AG08396 (cell line): ENCODE results near the gene DCAF8.

ENCODE experiments used
- DNase-seq: peaks from one replicate; pipeline ENCODE4 v3.0.0; 2012; ENCODE audit warnings: low spot score, mixed read lengths

Gene DCAF8

DNA sequence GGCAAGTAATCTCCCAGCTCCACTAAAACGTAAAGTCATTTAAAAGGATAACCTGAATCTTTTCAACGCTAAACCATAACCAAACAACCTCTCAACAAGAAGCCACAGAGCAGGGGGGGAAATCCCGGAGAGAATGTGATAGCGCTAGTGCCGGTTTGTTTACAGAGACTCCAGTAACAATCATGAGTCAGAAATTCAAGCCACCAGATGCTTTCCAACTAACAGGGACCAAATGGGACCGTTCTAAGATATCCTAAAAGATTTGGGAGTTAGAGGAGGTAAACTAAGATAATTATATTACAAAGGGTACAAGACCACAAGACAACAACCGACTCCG, 825 bp downstream of the DCAF8 start:
- peak; percentile 77 for DNase-seq

DNA sequence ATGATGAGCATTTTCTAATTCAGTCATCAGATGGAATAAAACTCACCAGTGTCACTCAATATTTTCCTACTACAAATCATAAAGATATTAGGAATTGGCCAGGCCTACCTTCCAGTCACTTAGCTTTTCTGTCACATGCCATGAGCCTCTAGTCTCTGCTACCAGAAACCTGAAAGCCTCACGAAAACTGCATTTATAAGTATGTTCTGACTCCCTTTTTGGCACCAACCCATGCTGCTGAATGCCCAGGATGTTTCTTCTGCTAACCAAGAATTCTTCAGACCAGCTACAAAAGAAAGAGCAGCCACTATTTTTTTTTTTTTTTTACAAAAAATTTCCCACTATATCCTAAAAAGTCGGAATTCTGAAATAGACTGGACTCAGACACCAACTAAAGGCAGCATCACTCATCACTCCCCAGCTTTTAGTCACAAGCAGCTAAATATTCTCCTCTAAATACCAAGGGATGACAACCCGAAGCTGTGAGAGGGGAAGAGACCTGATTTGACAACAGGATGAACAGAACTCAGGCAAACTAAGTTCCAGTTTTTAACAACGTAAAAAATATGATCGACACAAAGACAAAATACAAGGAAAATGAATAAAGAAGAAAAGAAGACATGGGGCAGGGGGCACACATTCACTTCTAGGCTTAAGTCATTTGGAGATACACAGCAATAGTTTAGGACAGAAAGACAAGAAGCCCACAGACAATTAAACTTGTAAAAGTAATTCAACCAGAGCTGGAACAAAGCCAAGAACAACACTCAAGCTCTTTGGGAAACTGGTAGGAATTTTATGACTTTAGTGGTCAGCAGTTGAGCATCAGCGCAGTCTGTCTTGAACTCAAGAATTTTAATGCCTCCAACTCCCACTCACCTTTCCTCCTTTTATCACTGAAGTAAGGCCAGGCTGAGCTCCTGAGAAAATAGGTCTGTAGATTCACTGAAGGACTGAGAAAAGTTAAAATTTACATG, 1.7 kb downstream of the DCAF8 start:
- peak; percentile 50 for DNase-seq

DNA sequence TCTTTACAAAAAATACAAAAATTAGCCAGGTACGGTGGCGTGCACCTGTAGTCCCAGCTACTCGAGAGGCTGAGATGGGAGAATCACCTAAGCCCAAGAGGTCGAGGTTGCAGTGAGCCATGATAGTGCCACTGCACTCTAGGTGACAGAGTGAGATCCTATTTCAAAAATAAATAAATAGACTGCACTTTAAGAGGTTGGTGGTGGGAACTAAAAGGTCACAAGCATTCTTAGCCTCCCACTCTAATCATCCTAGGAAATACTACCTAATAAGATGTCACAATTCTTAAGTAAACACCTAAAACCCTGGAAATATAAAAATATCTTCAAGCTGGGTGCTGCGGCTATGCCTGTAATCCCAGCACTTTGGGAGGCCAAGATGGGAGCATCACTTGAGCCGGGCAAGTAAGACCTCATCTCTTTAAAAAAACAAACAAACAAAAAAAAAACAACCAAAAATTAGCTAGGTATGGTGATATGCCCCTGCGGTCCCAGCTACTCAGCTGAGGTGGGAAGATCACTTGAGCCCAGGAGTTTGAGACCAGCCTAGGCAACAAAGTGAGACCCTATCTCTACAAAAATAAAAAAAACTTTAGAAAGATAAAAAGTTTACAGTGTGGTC, 4.1 kb downstream of the DCAF8 start:
- DNase-seq = no peak

DNA sequence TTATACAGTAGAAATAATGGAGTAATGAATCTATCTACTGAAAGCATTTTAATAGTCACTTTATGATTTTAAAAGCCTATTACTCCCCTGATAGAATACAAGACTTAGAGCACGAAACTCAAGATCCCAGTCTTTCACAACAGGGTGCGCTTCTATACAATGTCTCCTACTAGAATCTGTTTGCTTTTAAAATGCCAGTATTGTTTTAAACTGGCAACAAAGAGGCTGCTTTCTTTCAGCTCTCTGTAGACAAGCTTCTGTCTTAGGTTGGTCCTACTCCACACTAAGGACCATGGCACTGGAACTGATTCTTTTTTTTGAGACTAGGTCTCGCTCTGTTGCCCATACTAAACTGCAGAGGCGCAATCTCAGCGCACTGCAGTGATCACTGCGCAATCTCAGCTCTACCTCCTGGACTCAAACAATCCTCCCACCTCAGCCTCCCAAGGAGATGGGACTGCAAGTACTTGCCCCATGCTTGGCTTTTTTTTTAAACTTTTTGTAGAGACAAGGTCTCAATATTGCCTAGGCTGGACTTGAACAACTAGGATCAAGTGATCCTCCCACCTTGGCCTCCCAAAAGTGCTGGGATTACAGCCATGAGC, 4.8 kb downstream of the DCAF8 start:
- no peak for DNase-seq

DNA sequence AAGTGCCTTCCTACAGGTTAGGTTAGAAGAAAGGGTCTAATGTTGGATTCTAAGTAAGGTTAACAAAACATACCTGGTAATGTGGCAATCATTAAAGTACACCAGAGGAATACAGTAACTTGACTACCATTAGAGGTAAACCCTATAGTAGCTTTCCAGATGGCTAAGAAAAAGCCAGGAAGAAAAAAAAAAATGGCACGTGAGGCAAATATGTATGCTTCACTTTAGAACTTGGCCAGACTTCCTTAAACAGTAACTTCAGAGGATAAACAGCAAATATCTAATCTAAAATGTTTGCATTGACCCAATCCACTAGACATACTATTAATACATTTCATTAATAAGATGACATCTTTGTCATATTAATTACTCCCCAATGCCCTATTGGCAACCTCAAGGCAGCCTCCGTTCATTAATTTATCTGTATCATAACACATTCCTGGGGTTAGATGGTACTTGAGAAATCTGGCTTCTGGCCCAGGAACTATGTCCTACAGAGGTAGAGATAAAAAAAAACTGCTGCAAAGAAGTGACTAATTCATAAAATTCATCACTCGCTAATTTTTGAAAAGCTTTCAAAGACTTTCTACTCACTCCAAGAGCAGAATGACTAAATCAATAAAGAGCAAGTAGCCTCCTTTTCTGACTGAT, 5.8 kb downstream of the DCAF8 start:
- DNase-seq = peak; percentile 42

DNA sequence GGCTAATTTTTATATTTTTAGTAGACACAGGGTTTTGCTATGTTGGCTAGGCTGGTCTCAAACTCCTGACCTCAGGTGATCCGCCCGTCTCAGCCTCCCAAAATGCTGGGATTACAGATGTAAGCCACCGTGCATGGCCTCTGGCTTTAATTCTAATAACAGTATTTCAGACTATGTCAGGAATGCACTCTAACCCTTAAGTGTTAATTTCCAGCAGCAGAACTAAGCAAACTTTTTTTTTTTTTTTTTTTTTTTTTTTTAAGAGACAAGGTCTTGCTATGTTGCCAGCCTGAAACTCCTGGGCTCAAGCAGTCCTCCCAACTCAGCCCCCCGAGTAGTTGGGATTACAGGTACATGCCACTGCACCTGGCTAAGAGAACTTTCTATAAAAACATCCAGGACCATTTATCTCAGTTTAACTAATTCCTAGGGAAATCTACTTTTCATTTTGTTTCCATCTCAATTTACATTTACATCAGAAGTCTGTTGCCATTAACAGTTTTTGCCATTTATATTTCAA, 6.5 kb downstream of the DCAF8 start:
- no peak for DNase-seq

DNA sequence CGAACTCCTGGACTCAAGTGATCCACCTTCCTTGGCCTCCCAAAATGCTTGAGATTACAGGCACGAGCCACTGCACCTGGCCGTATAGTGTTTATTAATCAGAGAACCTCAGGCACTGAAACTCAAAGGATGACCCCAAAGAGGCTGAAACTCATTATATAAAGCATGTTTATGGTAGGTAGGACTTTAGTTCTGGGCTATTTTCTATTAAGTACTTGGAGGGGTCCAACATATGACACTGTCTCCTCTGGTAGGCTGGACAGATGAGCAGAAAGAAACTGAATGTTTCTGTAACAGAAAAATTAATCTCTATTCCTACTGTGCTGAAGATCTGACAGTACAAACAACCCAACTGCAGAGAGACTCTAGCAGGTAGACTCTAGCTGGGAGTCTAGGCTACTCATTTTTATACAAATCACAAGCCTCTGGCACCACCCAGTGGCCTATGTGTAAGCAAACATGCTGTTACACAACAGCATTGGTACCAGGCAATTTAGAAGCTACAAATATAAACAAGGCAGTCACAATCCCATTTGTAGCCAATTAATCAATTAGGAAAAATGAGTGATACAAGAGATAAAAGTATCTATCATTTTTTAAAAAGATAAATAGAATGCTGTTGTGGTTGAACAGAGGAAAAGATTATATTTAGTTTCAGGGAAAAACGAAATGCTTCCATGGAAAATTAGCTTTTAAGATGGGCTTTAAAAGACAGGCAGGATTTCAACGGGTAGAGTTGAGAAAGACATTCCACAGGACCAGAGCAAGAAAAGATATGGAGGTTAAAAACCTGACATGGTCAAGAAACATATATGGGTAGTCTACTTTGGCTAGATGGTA, 10.4 kb downstream of the DCAF8 start:
- DNase-seq = peak; percentile 73

DNA sequence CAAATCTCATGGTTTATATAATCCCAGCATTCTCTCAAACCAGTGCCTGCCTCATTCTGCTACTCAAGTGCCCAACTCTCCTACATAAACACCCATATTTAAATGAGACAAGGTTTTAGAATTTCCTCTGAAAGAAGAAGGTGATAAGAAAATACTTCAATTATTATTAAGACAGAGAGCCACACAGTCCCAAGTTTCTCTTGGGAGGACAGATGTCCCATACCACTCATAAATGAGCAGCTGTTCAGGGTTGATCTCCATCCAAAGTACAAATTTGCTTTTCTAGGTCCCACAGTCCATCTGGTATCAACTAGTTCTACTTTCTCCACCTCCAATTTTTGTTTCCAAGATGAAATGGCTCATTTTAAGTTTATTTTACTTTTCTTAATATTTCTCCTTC, 11.3 kb downstream of the DCAF8 start:
- no peak for DNase-seq

DNA sequence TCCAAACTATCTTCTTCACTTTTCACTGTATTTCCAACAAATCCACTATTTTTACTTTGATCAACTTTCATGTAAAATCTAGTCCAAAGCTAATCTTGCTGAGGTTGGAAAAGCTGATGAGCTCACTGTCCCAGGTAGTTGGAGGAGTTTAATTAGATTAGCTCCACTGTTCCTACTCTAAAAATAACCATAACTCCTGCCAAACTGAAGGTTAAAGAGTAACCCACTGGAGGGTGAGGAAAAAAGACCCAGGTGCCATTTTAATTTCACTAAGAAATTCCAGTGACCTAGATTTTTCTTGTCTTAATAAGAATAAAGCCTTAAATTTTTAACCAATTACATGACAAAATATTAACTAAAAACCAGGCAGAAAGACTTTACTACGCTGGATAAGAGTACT, 15.3 kb downstream of the DCAF8 start:
- DNase-seq = no peak

DNA sequence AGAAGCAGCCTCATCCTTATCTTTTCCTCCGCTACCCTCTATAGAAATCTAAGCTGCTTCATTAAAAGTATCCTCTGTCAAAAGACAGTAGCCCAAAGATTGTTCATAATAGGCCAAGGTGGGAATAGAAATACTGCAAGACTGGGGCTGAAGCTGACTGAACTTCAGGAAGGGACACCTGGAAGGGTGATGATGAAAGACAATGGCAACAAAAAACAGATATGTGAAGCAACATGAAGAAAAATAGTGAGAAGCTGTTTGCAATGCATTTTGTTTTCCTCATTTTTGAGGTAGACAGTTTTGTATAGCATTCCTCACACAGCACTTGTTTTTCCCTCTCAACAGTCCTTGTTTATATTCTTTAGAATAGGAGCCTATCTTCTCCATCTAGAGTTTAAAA, 16.9 kb downstream of the DCAF8 start:
- DNase-seq = no peak

DNA sequence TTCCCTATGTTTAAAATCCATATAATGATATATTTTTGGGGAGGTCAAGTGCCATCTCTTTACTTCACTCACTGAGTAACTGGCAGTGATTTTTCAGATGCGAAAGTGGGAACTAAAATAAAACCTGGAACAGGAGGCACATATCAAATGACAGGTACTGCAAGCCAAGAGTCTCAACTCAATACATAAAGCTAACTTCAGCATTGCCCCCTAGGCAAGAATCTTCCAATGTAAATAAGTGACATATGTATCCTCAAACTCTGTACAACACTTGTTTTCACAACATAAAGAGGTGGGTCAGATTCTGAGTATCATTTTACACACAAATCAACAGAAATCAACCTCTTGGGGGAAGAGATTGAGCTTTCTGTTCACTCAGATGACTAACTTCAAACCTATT, 18.1 kb downstream of the DCAF8 start:
- DNase-seq = no peak

DNA sequence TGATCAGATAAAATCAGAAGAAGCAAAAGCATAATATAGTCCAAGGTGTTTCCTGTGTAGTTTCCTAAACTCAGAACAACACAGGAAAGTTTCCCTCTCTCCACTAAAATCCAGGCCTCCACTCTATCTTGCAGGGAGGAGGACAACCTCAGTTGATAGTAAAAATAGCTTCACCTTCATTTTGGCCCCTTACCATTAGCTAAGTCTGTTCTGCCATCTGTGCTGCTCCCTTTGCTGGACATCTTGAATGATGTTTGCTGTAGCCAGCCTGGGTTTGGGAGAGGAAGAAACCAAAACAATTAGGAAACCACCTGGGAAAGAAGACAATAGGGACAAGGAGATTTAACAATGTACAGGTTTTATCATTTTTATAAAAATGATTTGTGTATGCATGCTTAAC, 18.6 kb downstream of the DCAF8 start:
- DNase-seq = no peak

DNA sequence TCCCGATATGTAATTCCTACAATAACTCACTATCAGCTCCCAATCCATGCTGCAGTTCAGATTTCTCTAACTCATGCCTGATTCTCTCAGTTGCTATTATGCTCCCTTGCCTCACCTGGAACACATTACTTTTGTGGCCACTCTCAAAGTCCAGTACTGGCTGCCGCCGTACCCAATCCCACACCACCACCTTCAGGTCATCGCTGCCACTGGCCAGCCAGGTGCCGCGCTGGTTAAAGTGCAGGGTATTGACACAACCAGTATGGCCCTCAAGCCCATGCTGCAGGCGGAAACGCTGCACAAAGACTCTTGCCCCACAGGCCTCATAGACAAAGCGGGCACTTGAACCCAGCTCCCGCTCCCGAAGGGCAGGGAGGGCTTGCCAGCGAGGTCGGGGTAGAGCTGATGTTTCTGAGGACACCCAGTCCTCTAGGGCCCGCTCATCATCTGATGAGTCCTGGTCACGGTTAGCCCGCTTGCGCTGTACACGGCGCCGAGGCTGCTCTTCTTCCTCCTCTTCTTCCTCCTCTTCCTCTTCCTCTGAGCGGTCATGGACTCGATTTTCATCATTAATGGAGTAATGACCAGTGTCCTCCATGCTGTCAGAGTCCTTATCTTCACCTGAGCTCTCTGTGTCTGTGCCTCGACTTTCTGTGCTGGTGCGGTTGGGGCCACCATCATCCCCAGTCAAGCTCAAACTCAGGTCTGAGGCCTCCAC, 22.6 kb downstream of the DCAF8 start:
- no peak for DNase-seq

DNA sequence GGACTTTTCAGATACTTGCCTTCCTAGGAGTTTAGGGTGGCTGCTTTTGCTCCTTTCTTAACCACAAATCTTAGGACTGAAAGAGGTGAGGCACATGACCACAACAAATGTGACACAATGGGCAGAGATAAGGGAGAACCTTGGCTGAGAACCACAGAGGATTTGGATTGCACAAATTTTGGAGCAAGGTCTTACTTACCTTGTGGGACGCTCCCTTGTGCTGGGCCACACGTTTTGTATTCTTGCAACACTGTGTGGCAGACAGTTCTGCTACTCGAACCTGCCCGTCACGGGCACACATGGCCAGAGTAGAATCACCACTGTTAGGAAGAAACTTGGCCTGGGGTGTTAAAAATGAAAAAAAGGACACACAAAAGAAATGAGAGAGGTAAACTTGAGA, 23.9 kb downstream of the DCAF8 start:
- no peak for DNase-seq

DNA sequence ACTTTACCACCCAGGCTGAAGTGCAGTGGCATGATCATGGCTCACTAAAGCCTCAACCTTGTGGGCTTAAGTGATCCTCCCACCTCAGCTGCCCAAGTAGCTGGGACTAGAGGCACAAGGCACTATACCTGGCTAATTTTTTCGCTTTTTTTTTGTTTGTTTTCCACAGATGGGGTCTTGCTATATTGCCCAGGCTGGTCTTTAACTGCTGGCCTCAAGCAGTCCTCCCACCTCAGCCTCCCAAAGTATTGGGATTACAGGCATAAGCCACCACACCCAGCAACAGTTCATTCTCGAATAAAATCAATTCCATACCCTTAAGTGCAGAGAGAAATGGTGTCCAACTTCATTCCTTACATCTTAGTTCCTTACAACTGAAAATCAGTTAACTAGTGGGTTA, 24.8 kb downstream of the DCAF8 start:
- DNase-seq = no peak

DNA sequence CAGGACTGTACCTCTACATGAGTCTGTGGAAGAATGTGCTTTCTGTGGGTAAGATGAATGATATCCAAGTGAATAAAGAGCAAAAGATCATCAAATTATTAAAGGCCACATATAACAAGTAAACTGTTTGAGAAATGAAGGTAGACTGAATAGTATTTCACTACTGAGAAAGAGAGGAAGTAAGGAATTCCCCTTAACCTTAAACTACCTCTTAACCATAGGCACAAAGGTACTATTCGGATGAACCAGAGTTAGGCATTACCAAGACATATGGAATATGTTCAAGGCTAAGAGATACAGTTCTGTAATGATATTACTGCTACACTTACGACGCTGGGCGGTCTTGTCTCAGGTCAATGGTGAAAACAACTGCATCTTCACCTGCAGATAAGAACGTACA, 25.5 kb downstream of the DCAF8 start:
- DNase-seq = no peak

DNA sequence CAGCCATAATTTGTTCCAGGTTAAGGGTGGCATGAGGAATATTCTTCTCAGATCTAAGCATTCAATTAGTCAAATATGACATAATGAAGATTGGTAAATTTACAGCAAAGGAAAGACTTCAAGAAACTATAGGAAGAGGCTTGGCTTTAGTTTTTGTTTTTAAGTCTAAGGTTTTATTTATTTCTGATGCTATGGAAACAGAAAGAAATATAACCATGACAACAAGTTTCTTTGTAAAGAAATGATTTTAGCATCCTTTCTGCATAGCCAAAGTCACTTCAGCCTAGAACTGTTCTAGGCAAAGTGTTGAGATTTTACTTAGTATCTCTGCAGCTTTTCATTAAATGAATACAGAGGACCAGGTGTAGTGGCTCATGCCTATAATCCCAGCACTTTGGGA, 29.4 kb downstream of the DCAF8 start:
- no peak for DNase-seq

DNA sequence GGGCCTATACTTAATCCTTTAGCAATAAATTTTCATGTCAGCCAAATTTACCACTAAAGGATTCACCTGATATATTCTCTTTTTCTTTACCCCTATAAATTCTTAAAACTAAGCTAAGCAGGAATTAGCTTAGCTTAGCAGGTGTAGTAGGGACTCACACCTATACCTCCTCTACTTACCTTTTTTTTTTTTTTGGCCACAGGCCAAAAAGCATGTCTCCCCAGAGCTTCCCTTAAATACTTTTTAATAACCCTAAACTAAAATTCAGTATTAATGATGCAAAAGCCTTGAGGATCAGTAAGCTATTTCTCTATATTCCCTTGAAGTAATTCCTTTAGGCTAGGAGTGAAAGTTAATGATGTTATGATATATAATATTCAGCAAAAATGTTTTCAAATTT, 33.9 kb downstream of the DCAF8 start:
- DNase-seq = no peak

DNA sequence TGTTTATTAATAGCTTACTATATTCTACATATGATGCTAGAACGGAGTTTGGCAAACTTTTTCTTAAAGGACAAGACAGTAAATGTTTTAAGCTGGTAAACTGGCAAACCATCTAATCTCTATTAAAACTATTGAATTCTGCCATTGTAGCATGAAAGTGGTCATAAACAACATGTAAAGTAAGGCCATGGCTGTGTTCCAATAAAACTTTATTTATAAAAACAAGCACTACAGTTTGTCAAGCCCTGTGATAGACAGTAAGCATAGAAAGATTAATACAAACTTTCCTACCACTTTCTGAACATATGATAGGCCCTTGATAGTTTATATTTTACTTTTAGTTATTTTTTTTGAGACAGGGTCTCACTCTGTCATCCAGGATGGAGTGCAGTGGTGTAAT, 34.8 kb downstream of the DCAF8 start:
- DNase-seq = no peak

DNA sequence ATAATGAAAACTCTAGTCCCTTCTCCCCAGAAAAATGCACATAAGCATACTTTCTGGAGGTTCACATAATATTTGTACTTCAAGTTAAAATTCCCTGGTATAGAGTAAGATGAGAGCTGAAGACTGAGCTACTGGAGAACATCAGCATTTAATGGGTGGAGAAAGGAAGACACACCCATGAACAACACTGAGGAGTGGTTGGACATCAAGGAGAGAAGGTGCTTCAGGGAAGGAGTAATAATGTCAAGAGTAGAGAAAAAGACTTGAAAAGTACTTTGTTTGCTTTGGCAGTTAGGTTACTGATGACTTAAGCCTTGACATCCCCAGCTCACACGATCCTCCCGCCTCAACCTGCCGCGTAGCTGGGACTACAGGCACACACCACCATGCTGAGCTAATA, 35.3 kb downstream of the DCAF8 start:
- no peak for DNase-seq

DNA sequence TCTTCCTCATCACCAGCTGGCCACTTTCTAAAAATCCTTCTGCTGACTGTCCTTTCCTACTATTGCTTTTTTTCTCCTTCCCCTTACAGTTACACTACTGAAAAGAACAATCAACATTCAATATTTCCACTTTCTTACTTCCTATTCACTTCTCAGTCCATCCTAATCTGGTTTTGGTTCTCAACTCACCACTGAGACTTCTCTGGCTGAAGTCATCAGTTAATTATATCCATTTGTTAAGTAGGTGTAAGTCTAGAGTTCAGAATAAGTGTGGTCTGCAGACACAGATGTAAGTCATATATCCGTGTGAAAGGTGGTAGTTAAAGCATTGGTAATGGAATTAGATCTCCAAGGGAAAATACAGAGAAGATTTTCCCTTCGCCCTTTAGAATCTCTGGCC, 35.7 kb downstream of the DCAF8 start:
- DNase-seq = no peak
